ENCODE results near the gene RASEF. TPM values are rescaled to one million over a fixed set of nuclear protein-coding genes. Genes with fewer than 3 reads are reported as not detected.

The RASEF gene
- total RNA-seq, 4 donors from 2014 or later: 0.12 to 1.6 (median 0.65) TPM

- ATAC-seq (ENCODE audit: low FRiP score) (no peak), DNase-seq (ENCODE audit: low spot score) (no peak)
- TF ChIP-seq CTCF (IDR thresholded peaks at IDR 0.05): no peak
Measured at GRCh38 chr9:83005963-83006362, 57.0 kb downstream of the RASEF start.

GRCh38 chr9:83005361-83005760 is 57.6 kb downstream of the RASEF start:
- ATAC-seq (ENCODE audit: low FRiP score) (no peak), DNase-seq (ENCODE audit: low spot score) (no peak)
- TF ChIP-seq CTCF (IDR thresholded peaks at IDR 0.05): no peak

- ATAC-seq (ENCODE audit: low FRiP score) (no peak), DNase-seq (ENCODE audit: low spot score) (no peak)
- TF ChIP-seq CTCF (IDR thresholded peaks at IDR 0.05): no peak
Measured at GRCh38 chr9:83002329-83002728, 60.6 kb downstream of the RASEF start.

GRCh38 chr9:83000765-83001164 is 62.2 kb downstream of the RASEF start:
- TF ChIP-seq CTCF (IDR thresholded peaks at IDR 0.05): no peak
- ATAC-seq (ENCODE audit: low FRiP score): no peak
- no peak for DNase-seq (ENCODE audit: low spot score)

- no peak for DNase-seq (ENCODE audit: low spot score)
- no peak for ATAC-seq (ENCODE audit: low FRiP score)
- TF ChIP-seq CTCF (IDR thresholded peaks at IDR 0.05): no peak
Measured at GRCh38 chr9:82998409-82998808, 64.5 kb downstream of the RASEF start.

GRCh38 chr9:82997476-82998140 is 65.3 kb downstream of the RASEF start:
- TF ChIP-seq CTCF (IDR thresholded peaks at IDR 0.05): no peak
- DNase-seq (ENCODE audit: low spot score): no peak
- ATAC-seq (ENCODE audit: low FRiP score): no peak

GRCh38 chr9:82996941-82997340 is 66.0 kb downstream of the RASEF start:
- TF ChIP-seq CTCF (IDR thresholded peaks at IDR 0.05): no peak
- DNase-seq (ENCODE audit: low spot score): no peak
- no peak for ATAC-seq (ENCODE audit: low FRiP score)

Measured in omental fat pad (tissue), 4 donors.